K562 (cell line): ENCODE measurements around the gene GPR4.

ENCODE experiments used
- CTCF ChIP-seq, 3 experiments: IDR thresholded peaks in 2 of 3; conservative IDR thresholded peaks in 1 of 3; 2 replicates each; pipeline ENCODE4 v1.5.1; 2011 to 2012; ENCODE audit warnings: low read length in 3 of 3, mild to moderate bottlenecking in 3 of 3, control low read depth in 2 of 3, improper control_type of control experiment in 1 of 3, inconsistent platforms in 1 of 3, low read depth in 1 of 3, mixed read lengths in 1 of 3, moderate library complexity in 1 of 3; ENCODE audit not compliant: insufficient read depth in 2 of 3
- POLR2A ChIP-seq: fragments of 450-650 bp; conservative IDR thresholded peaks from 2 replicates; pipeline ENCODE4 v1.6.1; 2016
- ZNF551 ChIP-seq: fragments of 250-450 bp; sonication (Bioruptor Pico); IDR thresholded peaks from 2 replicates; pipeline ENCODE4 v1.5.0; 2021; ENCODE audit warnings: mild to moderate bottlenecking, moderate library complexity
- TF ChIP-seq, protein P1 (sequence below): fragments of 250-450 bp; sonication (Bioruptor Pico); IDR thresholded peaks from 2 replicates; pipeline ENCODE4 v1.4.0; 2020; ENCODE audit warnings: mild to moderate bottlenecking, moderate library complexity

DNA sequence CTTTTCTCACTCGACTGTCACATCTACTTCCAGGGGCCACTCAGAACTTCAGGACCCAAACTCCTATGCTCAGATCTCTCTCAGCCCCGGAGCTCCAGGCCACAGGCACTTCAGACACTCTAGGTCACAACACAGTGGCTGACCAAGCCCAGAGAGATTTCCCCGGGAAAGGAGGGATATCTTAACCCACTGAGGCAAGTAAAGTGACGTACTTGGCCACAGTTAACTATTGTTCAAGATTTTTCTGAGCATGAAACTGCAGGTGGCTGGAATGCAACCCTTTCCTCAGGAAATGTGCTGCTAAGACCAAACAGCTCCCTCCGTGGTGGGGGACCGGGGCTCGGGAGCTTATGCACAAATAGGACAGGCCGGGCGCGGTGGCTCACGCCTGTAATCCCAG is 41.3 kb downstream of the GPR4 start:
- no peak for TF ChIP-seq ZNF551
- no peak for TF ChIP-seq POLR2A
- TF ChIP-seq, protein P1, sequence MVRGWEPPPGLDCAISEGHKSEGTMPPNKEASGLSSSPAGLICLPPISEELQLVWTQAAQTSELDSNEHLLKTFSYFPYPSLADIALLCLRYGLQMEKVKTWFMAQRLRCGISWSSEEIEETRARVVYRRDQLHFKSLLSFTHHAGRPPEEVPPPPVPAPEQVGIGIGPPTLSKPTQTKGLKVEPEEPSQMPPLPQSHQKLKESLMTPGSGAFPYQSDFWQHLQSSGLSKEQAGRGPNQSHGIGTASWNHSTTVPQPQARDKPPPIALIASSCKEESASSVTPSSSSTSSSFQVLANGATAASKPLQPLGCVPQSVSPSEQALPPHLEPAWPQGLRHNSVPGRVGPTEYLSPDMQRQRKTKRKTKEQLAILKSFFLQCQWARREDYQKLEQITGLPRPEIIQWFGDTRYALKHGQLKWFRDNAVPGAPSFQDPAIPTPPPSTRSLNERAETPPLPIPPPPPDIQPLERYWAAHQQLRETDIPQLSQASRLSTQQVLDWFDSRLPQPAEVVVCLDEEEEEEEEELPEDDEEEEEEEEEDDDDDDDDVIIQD (CRISPR knock-in tag) = no peak
- TF ChIP-seq CTCF (IDR thresholded peaks at IDR 0.05 in 2 of 3, conservative IDR thresholded peaks at IDR 0.05 in 1 of 3; ENCODE audit: insufficient read depth in 2 of 3, low read depth in 1 of 3, low read length in 3 of 3) = no peak
